Sigmoid colon (tissue), 4 donors: Measurements from ENCODE around the gene IRF4.

Source experiments
- EP300 ChIP-seq, 4 donors: sonication (generic); formaldehyde crosslinking; IDR thresholded peaks; one replicate each; pipeline ENCODE4 v1.6.1; 2017; ENCODE audit warnings: antibody characterized with exemption in 4 of 4
- POLR2A ChIP-seq, 2 donors: fragments of 450-650 bp; IDR thresholded peaks; one replicate each; pipeline ENCODE4 v1.6.1; 2016; ENCODE audit warnings: antibody characterized with exemption in 2 of 2, mild to moderate bottlenecking in 2 of 2, moderate library complexity in 2 of 2
- POLR2AphosphoS5 ChIP-seq, 4 donors: sonication (generic); formaldehyde crosslinking; IDR thresholded peaks; one replicate each; pipeline ENCODE4 v1.6.1; 2017; ENCODE audit warnings: antibody characterized with exemption in 4 of 4
- TF ChIP-seq, protein P1 (sequence below), 4 experiments: fragments of 450-650 bp in 3 of 4; fragments of 200-600 bp in 1 of 4; IDR thresholded peaks; one replicate each; pipeline ENCODE4 v1.5.1; 2016 to 2019; ENCODE audit warnings: antibody characterized with exemption in 4 of 4, mild to moderate bottlenecking in 3 of 4, moderate library complexity in 2 of 4

DNA sequence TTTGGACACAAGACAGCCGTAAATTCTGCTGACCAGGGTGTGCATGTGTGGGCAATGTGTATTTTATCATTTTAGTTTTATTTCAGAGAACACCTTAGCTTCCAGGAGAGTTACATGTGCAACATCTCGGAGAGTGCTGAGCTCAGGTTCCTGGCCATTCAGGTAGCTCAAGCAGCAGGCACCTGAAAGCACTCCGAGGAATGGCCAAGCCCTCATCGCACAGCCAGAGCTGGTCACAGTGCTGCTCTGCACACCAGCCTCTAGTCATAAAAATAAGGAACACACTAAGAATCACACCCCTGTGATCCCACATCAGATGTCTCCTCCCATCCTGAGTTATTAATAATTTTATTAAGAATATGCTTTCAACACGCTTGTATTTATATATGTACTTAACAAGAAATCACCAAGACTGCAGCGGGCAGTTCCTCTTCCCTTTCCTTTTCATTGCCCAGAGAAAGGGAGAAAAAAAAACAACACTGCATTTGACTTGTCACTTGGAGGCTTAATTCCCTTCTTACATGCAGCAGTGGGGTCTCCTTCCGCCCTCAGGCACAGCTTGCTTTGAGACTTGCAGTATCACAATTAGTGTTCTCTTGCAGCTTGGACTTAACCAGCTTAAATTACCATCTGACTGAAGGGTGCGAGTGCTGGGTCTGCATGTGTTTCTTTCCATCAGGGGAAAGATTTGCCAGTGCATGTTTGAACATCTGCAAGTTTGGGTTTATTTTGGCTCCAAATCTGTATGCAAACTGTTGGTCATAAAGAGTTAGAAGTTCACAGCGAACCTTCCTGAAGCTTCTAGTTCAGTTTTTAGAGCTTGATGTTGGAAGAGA, 36.0 kb upstream of the IRF4 start:
- TF ChIP-seq POLR2AphosphoS5 (IDR thresholded peaks at IDR 0.05) (no peak), POLR2A (IDR thresholded peaks at IDR 0.05) (no peak), EP300 (IDR thresholded peaks at IDR 0.05) (no peak)
- TF ChIP-seq, protein P1, sequence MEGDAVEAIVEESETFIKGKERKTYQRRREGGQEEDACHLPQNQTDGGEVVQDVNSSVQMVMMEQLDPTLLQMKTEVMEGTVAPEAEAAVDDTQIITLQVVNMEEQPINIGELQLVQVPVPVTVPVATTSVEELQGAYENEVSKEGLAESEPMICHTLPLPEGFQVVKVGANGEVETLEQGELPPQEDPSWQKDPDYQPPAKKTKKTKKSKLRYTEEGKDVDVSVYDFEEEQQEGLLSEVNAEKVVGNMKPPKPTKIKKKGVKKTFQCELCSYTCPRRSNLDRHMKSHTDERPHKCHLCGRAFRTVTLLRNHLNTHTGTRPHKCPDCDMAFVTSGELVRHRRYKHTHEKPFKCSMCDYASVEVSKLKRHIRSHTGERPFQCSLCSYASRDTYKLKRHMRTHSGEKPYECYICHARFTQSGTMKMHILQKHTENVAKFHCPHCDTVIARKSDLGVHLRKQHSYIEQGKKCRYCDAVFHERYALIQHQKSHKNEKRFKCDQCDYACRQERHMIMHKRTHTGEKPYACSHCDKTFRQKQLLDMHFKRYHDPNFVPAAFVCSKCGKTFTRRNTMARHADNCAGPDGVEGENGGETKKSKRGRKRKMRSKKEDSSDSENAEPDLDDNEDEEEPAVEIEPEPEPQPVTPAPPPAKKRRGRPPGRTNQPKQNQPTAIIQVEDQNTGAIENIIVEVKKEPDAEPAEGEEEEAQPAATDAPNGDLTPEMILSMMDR (IDR thresholded peaks at IDR 0.05), result no peak
